ENCODE data around the gene MYOM1. TPM values are rescaled to one million over a fixed set of nuclear protein-coding genes. Genes with fewer than 3 reads are reported as not detected.
"Not testable (repeated sequence)": the region's sequence is repeated elsewhere in the genome, so short reads cannot be mapped to it uniquely, and the experiment has no call there.

Gene MYOM1
- total RNA-seq, 4 donors from 2014 or later, result 1.3 to 29.7 (median 3.1) TPM

DNA sequence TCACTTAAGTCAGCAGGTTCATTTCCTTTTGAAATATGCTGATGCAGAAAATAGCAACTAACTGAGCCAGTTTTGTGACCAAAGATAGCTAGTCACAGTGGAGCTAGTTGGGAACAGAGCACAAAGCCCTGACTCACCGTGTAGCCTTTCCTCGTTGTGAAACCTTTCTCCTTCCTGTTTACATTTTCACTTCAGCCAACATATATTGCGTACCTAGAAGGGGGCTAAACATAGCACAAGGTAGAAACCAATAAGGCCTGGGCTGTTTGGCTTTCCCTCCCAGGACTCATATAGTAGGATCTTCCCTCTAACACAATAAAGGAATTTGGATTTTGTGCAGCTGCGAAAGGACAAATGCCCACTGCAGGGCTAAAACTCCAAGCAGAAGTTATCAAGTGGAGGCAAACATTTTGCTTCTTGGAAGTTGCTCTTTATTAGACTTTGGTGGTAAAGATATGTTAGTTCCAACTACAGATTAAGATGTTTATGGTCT is 182.3 kb downstream of the MYOM1 start:
- DNase-seq, result peak in 2 of 3 donors; percentile 30 to 73
- H3K36me3 ChIP-seq, result no peaks in the 10 kb centered on the region
- H3K4me3 ChIP-seq, result no peak overlapping the region
- TF ChIP-seq, protein P1, sequence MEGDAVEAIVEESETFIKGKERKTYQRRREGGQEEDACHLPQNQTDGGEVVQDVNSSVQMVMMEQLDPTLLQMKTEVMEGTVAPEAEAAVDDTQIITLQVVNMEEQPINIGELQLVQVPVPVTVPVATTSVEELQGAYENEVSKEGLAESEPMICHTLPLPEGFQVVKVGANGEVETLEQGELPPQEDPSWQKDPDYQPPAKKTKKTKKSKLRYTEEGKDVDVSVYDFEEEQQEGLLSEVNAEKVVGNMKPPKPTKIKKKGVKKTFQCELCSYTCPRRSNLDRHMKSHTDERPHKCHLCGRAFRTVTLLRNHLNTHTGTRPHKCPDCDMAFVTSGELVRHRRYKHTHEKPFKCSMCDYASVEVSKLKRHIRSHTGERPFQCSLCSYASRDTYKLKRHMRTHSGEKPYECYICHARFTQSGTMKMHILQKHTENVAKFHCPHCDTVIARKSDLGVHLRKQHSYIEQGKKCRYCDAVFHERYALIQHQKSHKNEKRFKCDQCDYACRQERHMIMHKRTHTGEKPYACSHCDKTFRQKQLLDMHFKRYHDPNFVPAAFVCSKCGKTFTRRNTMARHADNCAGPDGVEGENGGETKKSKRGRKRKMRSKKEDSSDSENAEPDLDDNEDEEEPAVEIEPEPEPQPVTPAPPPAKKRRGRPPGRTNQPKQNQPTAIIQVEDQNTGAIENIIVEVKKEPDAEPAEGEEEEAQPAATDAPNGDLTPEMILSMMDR (IDR thresholded peaks at IDR 0.05), result no peak
- TF ChIP-seq POLR2A (IDR thresholded peaks at IDR 0.05), result no peak
- no peaks in the 10 kb centered on the region for H3K27me3 ChIP-seq
- no peaks in the 10 kb centered on the region for H3K4me1 ChIP-seq
- peak overlapping the region in 3 of 4 donors; percentile 55 to 72 (median 59) for H3K27ac ChIP-seq
- no peaks in the 10 kb centered on the region for H3K9me3 ChIP-seq

DNA sequence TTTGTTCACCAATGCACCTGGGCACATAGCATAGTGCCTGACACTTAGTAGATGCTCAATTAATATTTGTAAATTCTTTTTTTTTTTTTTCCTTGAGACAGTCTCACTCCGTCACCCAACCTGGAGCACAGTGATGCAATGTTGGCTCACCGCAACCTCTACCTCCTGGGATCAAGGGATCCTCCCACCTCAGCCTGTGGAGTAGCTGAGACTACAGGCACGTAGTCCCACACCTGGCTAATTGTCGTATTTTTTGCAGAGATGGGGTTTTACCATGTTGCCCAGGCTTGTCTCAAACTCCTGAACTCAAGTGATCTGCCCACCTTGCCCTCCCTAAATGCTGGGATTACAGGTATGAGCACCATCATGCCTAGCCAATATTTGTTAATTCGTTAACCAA is 183.7 kb downstream of the MYOM1 start:
- no peak for TF ChIP-seq POLR2A (IDR thresholded peaks at IDR 0.05)
- TF ChIP-seq, protein P1 (IDR thresholded peaks at IDR 0.05), result no peak
- Histone ChIP-seq H3K4me3 (no peak overlapping the region), H3K4me1 (no peaks in the 10 kb centered on the region), H3K27me3 (no peaks in the 10 kb centered on the region), H3K36me3 (no peaks in the 10 kb centered on the region), H3K27ac (no peak overlapping the region), H3K9me3 (no peaks in the 10 kb centered on the region)
- DNase-seq, result no peak

DNA sequence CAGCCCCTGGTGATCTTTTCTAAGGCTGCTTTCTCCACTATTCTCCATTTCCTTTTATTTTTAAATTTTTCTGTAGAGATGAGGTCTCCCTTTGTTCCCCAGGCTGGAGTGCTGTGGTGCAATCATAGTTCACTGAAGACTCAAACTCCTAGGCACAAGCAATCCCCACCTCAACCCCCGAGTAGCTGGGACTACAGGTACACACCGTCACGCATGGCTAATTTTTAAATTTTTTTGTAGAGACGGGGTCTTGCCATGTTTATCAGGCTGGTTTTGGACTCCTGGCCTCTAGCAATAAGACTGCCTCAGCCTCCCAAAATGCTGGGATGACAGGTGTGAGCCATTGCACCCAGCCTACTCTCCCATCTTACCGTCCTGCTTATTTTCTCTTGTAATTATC is 184.1 kb downstream of the MYOM1 start:
- Histone ChIP-seq H3K27ac (no peak overlapping the region), H3K36me3 (no peaks in the 10 kb centered on the region), H3K4me3 (no peak overlapping the region), H3K27me3 (no peaks in the 10 kb centered on the region), H3K4me1 (no peaks in the 10 kb centered on the region), H3K9me3 (no peaks in the 10 kb centered on the region)
- TF ChIP-seq, protein P1 (IDR thresholded peaks at IDR 0.05), result no peak
- TF ChIP-seq POLR2A (IDR thresholded peaks at IDR 0.05), result no peak
- DNase-seq, result no peak

DNA sequence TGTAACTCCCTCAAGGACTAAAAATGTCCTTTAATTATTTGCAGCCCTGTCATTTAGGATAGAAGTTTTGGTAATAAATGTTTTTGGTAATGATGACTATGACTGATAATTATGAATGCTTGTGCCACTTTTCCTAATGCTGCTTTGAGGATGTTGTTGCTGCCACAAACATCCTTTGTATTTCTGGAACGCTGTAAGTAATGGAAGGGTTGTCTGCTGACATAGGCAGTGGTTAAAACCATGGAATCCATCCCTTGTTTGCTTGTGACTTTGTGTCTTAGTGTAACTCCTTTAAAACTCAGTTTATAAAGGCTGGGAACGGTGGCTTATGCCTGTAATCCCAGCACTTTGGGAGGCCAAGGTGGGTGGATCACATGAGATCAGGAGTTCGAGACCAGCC is 187.0 kb downstream of the MYOM1 start:
- no peak overlapping the region for H3K4me3 ChIP-seq
- H3K4me1 ChIP-seq, result peaks cover 0 to 15% (median 0%) of the 10 kb centered on the region in 4 donors
- no peaks in the 10 kb centered on the region for H3K27me3 ChIP-seq
- H3K9me3 ChIP-seq, result no peaks in the 10 kb centered on the region
- TF ChIP-seq, protein P1 (IDR thresholded peaks at IDR 0.05), result no peak
- no peak for TF ChIP-seq POLR2A (IDR thresholded peaks at IDR 0.05)
- no peak overlapping the region for H3K27ac ChIP-seq
- no peaks in the 10 kb centered on the region for H3K36me3 ChIP-seq
- no peak for DNase-seq

DNA sequence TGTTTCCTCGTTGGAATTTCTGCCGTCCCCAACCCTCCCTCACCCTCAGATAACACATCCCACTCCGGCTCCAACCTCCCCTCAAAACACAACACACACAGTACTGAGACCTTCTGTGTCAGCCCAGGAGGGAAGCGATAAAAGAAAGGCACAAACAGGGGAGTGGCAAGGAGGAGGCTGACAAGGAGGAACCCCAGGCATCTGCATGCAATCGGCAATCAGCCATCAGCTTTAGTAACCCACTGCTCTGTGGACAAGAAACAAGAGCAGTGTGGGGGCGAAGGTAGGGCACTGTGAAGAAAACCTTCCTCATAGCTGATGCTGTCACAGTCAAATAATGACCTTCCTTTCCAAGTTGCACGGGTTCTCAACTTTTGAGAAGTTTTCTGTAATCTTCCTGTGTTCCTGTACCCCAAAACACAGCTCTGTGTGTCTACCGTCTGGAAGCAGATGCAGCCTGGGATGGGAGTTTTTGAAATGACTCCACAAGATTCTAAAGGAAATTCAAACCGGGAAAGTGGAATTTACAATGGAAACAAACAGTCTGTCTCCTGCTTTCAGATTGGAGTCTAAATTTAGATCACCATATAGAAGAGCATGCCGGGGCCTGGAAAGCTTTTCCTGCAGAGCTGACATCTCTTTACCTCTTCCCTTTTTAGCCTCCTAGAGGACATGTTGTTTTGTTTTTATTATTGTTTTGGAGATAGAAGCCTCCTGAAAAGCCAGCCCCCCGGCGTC is 190.4 kb downstream of the MYOM1 start:
- Histone ChIP-seq H3K4me1 (peaks cover 0 to 24% (median 0%) of the 10 kb centered on the region in 4 donors), H3K27ac (peak overlapping the region in 2 of 4 donors; percentile 13 to 26), H3K9me3 (no peaks in the 10 kb centered on the region), H3K36me3 (no peaks in the 10 kb centered on the region), H3K27me3 (no peaks in the 10 kb centered on the region), H3K4me3 (no peak overlapping the region)
- no peak for TF ChIP-seq POLR2A (IDR thresholded peaks at IDR 0.05)
- TF ChIP-seq, protein P1 (IDR thresholded peaks at IDR 0.05), result no peak
- no peak for DNase-seq

DNA sequence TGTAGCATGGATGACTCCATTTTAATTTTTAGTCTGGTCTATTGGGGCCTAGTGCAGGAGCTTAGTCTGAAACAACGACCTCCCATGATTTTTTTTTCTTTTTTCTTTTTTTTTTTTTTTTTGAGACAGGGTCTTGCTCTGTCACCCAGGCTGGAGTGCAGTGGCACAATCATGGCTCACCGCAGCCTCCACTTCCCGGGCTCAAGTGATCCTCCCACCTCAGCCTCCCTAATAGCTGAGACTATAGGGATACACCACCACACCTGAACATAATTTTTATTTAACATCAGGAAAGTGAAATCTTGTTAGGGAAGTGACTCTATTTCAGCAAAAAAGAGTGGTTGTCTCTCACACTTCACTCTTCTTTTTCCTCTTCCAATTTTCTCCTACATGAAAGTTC is 191.7 kb downstream of the MYOM1 start:
- Histone ChIP-seq H3K4me1 (peaks cover 0 to 24% (median 0%) of the 10 kb centered on the region in 4 donors), H3K27ac (peak overlapping the region in 1 of 4 donors; percentile 77)
- H3K9me3 ChIP-seq, H3K4me3 ChIP-seq, DNase-seq, H3K27me3 ChIP-seq, H3K36me3 ChIP-seq: not testable (repeated sequence)

Data from Peyer's patch (tissue), 4 donors.